Subcutaneous adipose tissue (tissue), 4 donors: ENCODE measurements around the gene JPT2. TPM values are rescaled to one million over a fixed set of nuclear protein-coding genes. Genes with fewer than 3 reads are reported as not detected.

Source experiments
- CTCF ChIP-seq: fragments of 450-650 bp; IDR thresholded peaks from one replicate; pipeline ENCODE4 v1.5.1; 2016; ENCODE audit warnings: low read depth, mild to moderate bottlenecking, control low read depth, antibody characterized with exemption, moderate library complexity
- total RNA-seq, 4 donors: library from RNA; depleted of rRNA; stranded (reverse); fragments of >200 nt; gene quantifications; one replicate each; pipeline ENCODE4 v1.1.0, GENCODE V29; 2016

Gene JPT2
- total RNA-seq, 4 donors from 2014 or later = 13.2 to 26.4 (median 16.7) TPM

DNA sequence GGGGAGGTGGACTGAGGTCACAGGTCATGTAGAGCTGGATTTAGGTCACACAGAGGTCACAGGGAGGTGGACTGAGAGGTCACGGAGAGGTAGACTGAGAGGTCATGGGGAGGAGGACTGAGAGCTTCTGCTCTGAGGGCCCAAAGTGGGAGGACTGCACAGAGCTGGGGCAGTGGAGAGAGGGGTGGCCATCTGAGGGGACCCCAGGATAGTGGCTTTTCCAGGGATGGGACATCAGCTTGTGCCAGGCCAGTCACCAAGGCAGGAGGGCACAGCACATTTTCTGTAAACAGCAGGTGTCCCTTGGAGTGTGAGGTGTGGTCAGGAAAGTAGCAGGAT is 26.1 kb upstream of the JPT2 start:
- no peak for TF ChIP-seq CTCF

DNA sequence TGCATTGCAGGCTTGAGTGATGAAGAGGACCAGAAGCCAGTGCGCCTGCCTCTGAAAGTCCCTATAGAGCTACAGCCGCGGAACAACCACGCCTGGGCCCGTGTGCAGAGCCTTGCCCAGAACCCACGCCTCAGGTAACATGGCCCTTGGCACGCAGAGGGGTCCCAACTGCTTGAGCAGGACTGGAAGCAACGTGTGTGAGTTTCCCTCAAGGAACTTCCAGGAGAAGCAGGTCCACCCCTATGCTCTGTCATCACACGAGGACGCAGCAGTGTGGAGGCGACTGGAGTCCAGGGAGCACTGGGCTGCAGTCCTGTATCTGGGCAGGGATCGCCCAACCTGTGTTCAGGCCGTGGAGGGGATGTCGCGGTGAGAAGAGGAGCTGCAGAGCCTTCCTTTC is 25.1 kb upstream of the JPT2 start:
- no peak for TF ChIP-seq CTCF

DNA sequence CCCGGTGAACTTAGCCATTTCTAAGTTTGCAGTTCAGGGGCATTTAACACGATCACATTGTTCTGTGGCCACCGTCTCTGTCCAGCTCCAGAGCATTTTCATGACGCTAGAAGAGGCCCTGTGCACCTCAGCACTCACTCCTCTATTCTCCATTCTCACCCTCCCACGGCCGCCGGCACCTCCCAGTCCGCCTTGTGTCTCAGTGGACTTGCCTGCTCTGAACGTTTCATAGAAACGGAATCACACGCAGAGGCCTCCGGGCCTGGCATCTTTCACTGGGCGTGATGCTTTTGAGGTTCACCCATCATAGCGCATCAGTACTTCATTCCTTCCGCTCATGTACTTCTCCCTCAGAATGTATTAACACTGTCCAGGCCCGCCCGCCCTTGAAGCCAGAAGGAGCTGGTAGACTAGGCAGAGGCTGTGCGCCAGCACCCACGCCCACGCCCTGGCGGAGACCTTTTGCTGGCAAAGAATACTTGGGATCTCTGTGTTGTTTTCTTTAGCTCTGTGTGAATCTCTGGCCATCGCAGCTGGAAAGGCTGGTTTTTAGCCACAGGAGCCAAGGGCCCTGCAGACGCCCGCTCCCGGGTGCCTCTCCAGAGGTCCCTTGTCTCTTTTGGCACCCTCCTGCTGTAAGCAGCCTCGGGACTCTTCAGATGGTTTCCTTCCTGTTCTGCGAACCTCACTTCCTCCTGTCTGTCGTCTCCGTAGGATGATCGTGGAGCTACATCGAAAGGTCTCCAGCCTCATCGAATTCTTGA is 23.4 kb upstream of the JPT2 start:
- no peak for TF ChIP-seq CTCF

GRCh38 chr16:1655269-1655807 is 22.7 kb upstream of the JPT2 start:
- no peak for TF ChIP-seq CTCF

DNA sequence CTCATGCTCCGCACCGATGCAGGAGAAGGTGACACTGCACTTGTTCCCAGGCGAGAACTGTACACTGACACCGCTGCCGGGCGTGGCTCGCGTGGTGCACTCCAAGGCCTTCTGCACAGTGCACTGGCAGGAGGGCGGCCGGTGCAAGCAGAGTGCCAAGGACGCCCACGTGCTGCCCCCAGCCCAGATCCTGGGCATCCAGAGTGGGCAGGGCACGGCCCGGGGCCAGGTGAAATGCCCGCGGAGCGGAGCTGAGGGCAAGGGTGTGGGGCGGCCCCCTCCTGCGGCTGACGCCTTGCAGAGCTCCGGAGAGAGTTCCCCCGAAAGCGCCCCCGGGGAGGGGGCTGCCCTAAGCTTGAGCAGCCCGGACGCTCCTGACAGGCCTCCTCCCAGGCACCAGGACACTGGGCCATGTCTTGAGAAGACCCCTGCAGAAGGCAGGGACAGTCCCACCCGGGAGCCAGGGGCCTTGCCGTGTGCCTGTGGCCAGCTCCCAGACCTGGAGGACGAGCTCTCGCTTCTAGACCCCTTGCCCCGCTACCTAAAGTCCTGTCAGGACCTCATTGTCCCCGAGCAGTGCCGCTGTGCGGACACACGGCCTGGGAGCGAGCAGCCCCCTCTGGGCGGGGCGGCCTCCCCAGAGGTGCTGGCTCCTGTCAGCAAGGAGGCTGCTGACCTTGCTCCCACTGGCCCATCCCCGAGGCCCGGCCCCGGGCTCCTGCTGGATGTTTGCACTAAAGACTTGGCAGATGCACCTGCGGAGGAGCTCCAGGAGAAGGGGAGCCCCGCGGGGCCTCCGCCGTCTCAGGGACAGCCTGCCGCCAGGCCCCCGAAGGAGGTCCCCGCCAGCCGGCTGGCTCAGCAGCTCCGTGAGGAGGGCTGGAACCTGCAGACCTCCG is 21.9 kb upstream of the JPT2 start:
- TF ChIP-seq CTCF = no peak

DNA sequence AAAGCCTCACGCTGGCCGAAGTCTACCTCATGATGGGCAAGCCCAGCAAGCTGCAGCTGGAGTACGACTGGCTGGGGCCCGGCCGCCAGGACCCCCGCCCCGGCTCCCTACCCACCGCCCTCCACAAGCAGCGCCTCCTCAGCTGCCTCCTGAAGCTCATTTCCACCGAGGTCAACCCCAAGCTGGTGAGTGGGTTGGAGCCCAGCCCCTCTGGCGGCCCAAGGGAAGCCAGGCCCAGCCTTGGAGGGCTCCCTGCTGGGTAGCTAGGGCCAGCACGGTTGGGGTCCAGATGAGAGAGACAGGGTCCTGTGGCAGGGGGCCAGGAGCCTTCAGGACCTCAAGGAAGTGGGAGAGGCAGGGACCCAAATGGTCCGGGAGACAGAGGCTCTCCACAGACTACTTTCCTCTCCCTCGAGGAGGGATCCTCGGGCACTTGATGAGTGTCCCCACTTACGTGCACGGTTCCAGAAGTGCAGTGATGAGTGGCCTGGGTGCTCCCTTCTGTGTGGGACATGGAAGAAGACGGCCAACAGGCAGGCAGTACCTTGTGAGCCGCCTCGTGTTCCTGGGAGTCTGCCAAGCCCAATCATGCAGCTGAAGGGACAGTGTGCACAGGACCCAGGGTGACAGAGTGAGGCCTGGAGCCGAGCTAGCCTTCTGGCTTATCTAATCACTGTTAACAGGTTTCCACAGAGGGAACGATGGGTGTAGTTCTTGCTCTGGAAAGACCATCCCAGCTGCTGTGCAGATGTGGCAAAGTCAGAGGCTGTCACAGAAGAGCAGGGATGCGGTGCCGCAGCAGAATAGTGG is 21.1 kb upstream of the JPT2 start:
- no peak for TF ChIP-seq CTCF
